ENCODE data around the gene GLP1R. TPM values are rescaled to one million over a fixed set of nuclear protein-coding genes. Genes with fewer than 3 reads are reported as not detected.

The GLP1R gene
- total RNA-seq, 1 donor from 2014 or later: not detected

GRCh38 chr6:39044181-39044580 is 4.4 kb upstream of the GLP1R start:
- Histone ChIP-seq H3K4me1 (no peaks in the 10 kb centered on the region), H3K27ac (no peak overlapping the region), H3K36me3 (no peaks in the 10 kb centered on the region), H3K4me3 (no peak overlapping the region), H3K9me3 (no peaks in the 10 kb centered on the region), H3K27me3 (peaks cover 8% of the 10 kb centered on the region)
- intact Hi-C loops (cut with DNase I): no loop called here
- no peak for DNase-seq (ENCODE audit: low spot score in 2 of 2)
- TF ChIP-seq CTCF (IDR thresholded peaks at IDR 0.05): no peak

GRCh38 chr6:39047434-39048327 is 900 bp upstream of the GLP1R start:
- Histone ChIP-seq H3K27ac (no peak overlapping the region), H3K9me3 (no peaks in the 10 kb centered on the region), H3K36me3 (no peaks in the 10 kb centered on the region), H3K4me3 (no peak overlapping the region), H3K27me3 (peaks cover 12% of the 10 kb centered on the region), H3K4me1 (no peaks in the 10 kb centered on the region)
- intact Hi-C loops (cut with DNase I): no loop called here
- DNase-seq (ENCODE audit: low spot score in 2 of 2): no peak
- no peak for TF ChIP-seq CTCF (IDR thresholded peaks at IDR 0.05)

- H3K9me3 ChIP-seq: no peaks in the 10 kb centered on the region
- intact Hi-C loops (cut with DNase I): no loop called here
- H3K27me3 ChIP-seq: peaks cover 12% of the 10 kb centered on the region
- TF ChIP-seq CTCF (IDR thresholded peaks at IDR 0.05): no peak
- H3K36me3 ChIP-seq: no peaks in the 10 kb centered on the region
- no peaks in the 10 kb centered on the region for H3K4me1 ChIP-seq
- no peak for DNase-seq (ENCODE audit: low spot score in 2 of 2)
- H3K27ac ChIP-seq: no peak overlapping the region
- H3K4me3 ChIP-seq: no peak overlapping the region
Observed at GRCh38 chr6:39049575-39050283, 1.1 kb downstream of the GLP1R start.

GRCh38 chr6:39050453-39051112 is 2.0 kb downstream of the GLP1R start:
- peaks cover 12% of the 10 kb centered on the region for H3K27me3 ChIP-seq
- intact Hi-C loops (cut with DNase I): no loop called here
- H3K9me3 ChIP-seq: no peaks in the 10 kb centered on the region
- DNase-seq (ENCODE audit: low spot score in 2 of 2): no peak
- no peaks in the 10 kb centered on the region for H3K36me3 ChIP-seq
- H3K4me3 ChIP-seq: no peak overlapping the region
- no peak overlapping the region for H3K27ac ChIP-seq
- no peaks in the 10 kb centered on the region for H3K4me1 ChIP-seq
- TF ChIP-seq CTCF (IDR thresholded peaks at IDR 0.05): no peak

GRCh38 chr6:39051399-39052122 is 3.0 kb downstream of the GLP1R start:
- Histone ChIP-seq H3K36me3 (no peaks in the 10 kb centered on the region), H3K4me3 (no peak overlapping the region), H3K27me3 (peaks cover 12% of the 10 kb centered on the region), H3K4me1 (no peaks in the 10 kb centered on the region), H3K9me3 (no peaks in the 10 kb centered on the region), H3K27ac (no peak overlapping the region)
- no peak for DNase-seq (ENCODE audit: low spot score in 2 of 2)
- intact Hi-C loops (cut with DNase I): no loop called here
- no peak for TF ChIP-seq CTCF (IDR thresholded peaks at IDR 0.05)
